Measurements from ENCODE around the gene SAA4.

- TF ChIP-seq POLR2A (IDR thresholded peaks at IDR 0.05) (no peak), CTCF (IDR thresholded peaks at IDR 0.05) (no peak), POLR2AphosphoS5 (IDR thresholded peaks at IDR 0.05; ENCODE audit: insufficient read depth in 1 of 2, low read depth in 1 of 2) (no peak)
These were observed 32.9 kb downstream of the SAA4 start for GRCh38 chr11:18203723-18204122.
